Measurements from ENCODE around the gene REX1BD. TPM values are rescaled to one million over a fixed set of nuclear protein-coding genes. Genes with fewer than 3 reads are reported as not detected.

REX1BD gene
- total RNA-seq, 1 experiment from 2014 or later = 44.8 TPM

DNA sequence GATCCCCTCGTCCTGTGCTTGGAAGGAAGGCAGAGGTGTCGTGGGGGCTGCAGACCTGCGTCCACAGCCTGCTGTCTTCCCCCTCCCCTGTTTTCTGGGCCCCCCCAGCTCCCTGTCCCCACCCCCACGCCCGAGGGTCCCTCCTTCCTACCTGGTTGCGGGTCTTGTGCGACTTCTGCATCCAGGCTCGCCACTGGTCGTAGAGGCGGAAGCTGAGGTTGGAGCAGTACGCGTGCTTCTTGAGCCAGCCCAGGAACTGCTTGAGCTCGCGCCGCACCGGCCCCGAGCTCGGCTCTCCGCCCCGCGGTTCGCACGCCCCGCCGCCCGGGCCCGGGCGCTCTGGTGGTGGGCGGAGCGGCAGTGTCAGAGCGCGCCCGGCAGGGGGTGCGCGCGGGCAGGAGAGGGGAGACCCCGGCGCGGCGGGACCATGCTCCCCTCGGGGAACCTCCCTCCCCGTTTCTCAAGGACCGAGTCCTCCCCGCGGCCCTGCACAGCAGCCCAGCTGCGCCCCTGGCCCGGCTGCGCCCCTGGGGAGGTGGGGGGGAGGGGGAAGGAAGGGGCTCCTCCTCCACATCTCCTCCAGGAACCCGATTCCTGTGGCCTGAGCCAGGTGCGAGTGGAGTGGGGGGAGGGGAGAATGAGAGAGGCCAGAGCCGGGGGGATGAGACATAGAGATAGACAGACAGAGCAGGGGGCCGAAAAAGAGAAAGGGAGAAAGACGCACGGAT is 5.7 kb downstream of the REX1BD start:
- POLR2A ChIA-PET (ENCODE audit: unreplicated experiment) = interaction anchor here (0.6 kb wide), 1 partner anchor 16 kb away, joined by 7 read pairs; no protein-coding TSS in a partner anchor

DNA sequence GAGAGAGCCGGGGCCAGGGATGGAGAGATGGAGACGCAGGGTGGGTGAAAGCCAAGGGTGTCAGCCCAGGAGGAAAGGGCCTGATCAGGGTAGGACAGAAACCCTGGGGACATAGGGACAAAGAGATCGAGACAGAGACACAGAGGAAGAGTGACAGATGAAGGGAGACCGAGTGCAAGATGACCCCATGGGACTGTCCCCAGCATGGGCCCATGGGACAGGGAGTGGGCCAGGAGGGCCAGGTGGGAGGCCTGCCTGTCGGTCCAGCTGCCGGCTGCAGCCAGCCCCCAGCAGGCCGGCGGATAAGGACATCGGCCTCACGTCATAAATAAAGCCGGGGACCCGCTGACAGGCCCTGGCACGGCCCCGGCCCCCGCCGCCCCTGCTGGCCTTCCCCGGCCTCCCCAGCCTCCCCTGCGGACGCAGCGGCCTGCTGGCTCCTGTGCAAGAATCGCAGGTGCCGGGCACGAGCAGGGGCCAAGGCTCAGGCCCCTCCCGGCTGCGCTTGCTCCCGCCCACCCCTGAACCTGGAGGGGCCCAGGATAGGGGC is 6.3 kb downstream of the REX1BD start:
- H3K36me3 ChIP-seq (ENCODE audit: low read depth) = no peaks in the 10 kb centered on the region; the same call in 1 of the 2 replicates
- H3K79me2 ChIP-seq (ENCODE audit: low read depth) = peaks cover 11% of the 10 kb centered on the region; the same call in 1 of the 2 replicates
- peak overlapping the region; percentile 80 for H3K4me2 ChIP-seq
- H3K4me3 ChIP-seq = peak overlapping the region; percentile 54; the same call in 1 of the 2 replicates
- H3K27ac ChIP-seq = no peak overlapping the region
- H4K20me1 ChIP-seq (ENCODE audit: insufficient read depth) = no peaks in the 10 kb centered on the region
- H3K9me2 ChIP-seq (ENCODE audit: insufficient read depth) = no peaks in the 10 kb centered on the region
- no peak for DNase-seq
- H3K27me3 ChIP-seq (ENCODE audit: insufficient read depth, low read depth) = no peaks in the 10 kb centered on the region
- peaks cover 46% of the 10 kb centered on the region; the same call in 1 of the 2 replicates for H3F3A ChIP-seq (ENCODE audit: insufficient read depth, low read depth)
- peaks cover 10% of the 10 kb centered on the region; the same call in 1 of the 2 replicates for H3K4me1 ChIP-seq (replicated peaks; ENCODE audit: insufficient read depth)
- ChIA-PET POLR2A (ENCODE audit: unreplicated experiment) (no interaction called here), CTCF (interaction anchor here (1.6 kb wide), 1 partner anchor 252 kb away, joined by 6 read pairs; no protein-coding TSS in a partner anchor)
- H2AFZ ChIP-seq = peak overlapping the region; percentile 61
- no TSS peak for BruUV-seq (replicated peaks)
- H3K9me3 ChIP-seq (ENCODE audit: insufficient read depth, low read depth) = no peaks in the 10 kb centered on the region
- TF ChIP-seq, protein P1, sequence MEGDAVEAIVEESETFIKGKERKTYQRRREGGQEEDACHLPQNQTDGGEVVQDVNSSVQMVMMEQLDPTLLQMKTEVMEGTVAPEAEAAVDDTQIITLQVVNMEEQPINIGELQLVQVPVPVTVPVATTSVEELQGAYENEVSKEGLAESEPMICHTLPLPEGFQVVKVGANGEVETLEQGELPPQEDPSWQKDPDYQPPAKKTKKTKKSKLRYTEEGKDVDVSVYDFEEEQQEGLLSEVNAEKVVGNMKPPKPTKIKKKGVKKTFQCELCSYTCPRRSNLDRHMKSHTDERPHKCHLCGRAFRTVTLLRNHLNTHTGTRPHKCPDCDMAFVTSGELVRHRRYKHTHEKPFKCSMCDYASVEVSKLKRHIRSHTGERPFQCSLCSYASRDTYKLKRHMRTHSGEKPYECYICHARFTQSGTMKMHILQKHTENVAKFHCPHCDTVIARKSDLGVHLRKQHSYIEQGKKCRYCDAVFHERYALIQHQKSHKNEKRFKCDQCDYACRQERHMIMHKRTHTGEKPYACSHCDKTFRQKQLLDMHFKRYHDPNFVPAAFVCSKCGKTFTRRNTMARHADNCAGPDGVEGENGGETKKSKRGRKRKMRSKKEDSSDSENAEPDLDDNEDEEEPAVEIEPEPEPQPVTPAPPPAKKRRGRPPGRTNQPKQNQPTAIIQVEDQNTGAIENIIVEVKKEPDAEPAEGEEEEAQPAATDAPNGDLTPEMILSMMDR (conservative IDR thresholded peaks at IDR 0.05) = no peak
- TF ChIP-seq EZH2 (IDR thresholded peaks at IDR 0.05; ENCODE audit: low read depth) = no peak
- intact Hi-C loops (cut with micrococcal nuclease; ENCODE audit: unreplicated experiment) = loop anchor here (5.0 kb wide), 1 partner anchor 252 kb away; no protein-coding TSS in a partner anchor

More for the DNA sequence above, 5.7 kb downstream of the REX1BD start:
- H3K27me3 ChIP-seq (ENCODE audit: insufficient read depth, low read depth) = no peaks in the 10 kb centered on the region
- peak; percentile 54 to 71 for DNase-seq
- H3K9me3 ChIP-seq (ENCODE audit: insufficient read depth, low read depth) = no peaks in the 10 kb centered on the region
- H3K4me3 ChIP-seq = peak overlapping the region; percentile 54; the same call in 1 of the 2 replicates
- intact Hi-C loops (cut with micrococcal nuclease; ENCODE audit: unreplicated experiment) = loop anchor here (5.0 kb wide), 1 partner anchor 253 kb away; no protein-coding TSS in a partner anchor
- no TSS peak for BruUV-seq (replicated peaks)
- no peak overlapping the region for H3K27ac ChIP-seq
- peak overlapping the region; percentile 80 for H3K4me2 ChIP-seq
- H3F3A ChIP-seq (ENCODE audit: insufficient read depth, low read depth) = peaks cover 49% of the 10 kb centered on the region; the same call in 1 of the 2 replicates
- H3K4me1 ChIP-seq (replicated peaks; ENCODE audit: insufficient read depth) = peaks cover 13% of the 10 kb centered on the region; the same call in 1 of the 2 replicates
- CTCF ChIA-PET = interaction anchor here (0.6 to 1.6 kb wide), 4 partner anchors 87 to 344 kb away, joined by 3 to 6 read pairs (median 5); no protein-coding TSS in a partner anchor
- TF ChIP-seq EZH2 (IDR thresholded peaks at IDR 0.05; ENCODE audit: low read depth) = no peak
- TF ChIP-seq, protein P1 (conservative IDR thresholded peaks at IDR 0.05) = peak; percentile 88
- H3K9me2 ChIP-seq (ENCODE audit: insufficient read depth) = no peaks in the 10 kb centered on the region
- H3K79me2 ChIP-seq (ENCODE audit: low read depth) = peaks cover 14% of the 10 kb centered on the region; the same call in 1 of the 2 replicates
- H2AFZ ChIP-seq = peak overlapping the region; percentile 61
- H4K20me1 ChIP-seq (ENCODE audit: insufficient read depth) = no peaks in the 10 kb centered on the region
- no peaks in the 10 kb centered on the region; the same call in 1 of the 2 replicates for H3K36me3 ChIP-seq (ENCODE audit: low read depth)

DNA sequence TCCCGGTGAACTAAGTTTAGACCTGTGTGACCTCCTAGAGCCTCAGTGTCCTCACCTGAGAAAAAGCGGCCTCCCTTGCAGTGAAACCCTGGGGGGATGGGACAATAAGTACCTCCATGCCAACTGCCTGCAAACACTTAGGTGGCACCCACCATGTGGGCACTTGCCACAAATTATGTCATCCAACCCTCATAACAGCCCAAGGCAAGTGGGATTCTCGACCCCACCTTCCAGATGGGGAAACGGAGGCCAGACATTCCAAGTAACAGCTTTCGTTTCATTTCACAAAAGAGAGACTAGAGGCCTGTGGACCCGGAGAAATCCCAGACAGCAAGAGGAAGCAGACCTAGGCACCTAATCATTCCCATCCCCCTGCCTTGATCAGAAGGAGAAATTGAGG is 6.9 kb downstream of the REX1BD start:
- H3K79me2 ChIP-seq (ENCODE audit: low read depth) = peaks cover 5% of the 10 kb centered on the region; the same call in 1 of the 2 replicates
- intact Hi-C loops (cut with micrococcal nuclease; ENCODE audit: unreplicated experiment) = no loop called here
- peaks cover 7% of the 10 kb centered on the region; the same call in 1 of the 2 replicates for H3K4me1 ChIP-seq (replicated peaks; ENCODE audit: insufficient read depth)
- H3F3A ChIP-seq (ENCODE audit: insufficient read depth, low read depth) = peaks cover 41% of the 10 kb centered on the region; the same call in 1 of the 2 replicates
- H3K4me2 ChIP-seq = no peak overlapping the region
- no peak overlapping the region for H3K4me3 ChIP-seq
- ChIA-PET CTCF (interaction anchor here (1.6 kb wide), 1 partner anchor 252 kb away, joined by 6 read pairs; no protein-coding TSS in a partner anchor), POLR2A (ENCODE audit: unreplicated experiment) (no interaction called here)
- H3K9me3 ChIP-seq (ENCODE audit: insufficient read depth, low read depth) = no peaks in the 10 kb centered on the region
- no peaks in the 10 kb centered on the region for H3K9me2 ChIP-seq (ENCODE audit: insufficient read depth)
- TF ChIP-seq, protein P1 (conservative IDR thresholded peaks at IDR 0.05) = no peak
- no peak for TF ChIP-seq EZH2 (IDR thresholded peaks at IDR 0.05; ENCODE audit: low read depth)
- DNase-seq = no peak
- no peak overlapping the region for H2AFZ ChIP-seq
- no peaks in the 10 kb centered on the region; the same call in 1 of the 2 replicates for H3K36me3 ChIP-seq (ENCODE audit: low read depth)
- no peaks in the 10 kb centered on the region for H4K20me1 ChIP-seq (ENCODE audit: insufficient read depth)
- no peaks in the 10 kb centered on the region for H3K27me3 ChIP-seq (ENCODE audit: insufficient read depth, low read depth)
- BruUV-seq (replicated peaks) = no TSS peak
- no peak overlapping the region for H3K27ac ChIP-seq
